Rectal smooth muscle tissue (tissue), 1 donor: ENCODE measurements around the gene EVL.

Source experiments
- H3K27ac ChIP-seq: one replicate; pipeline ENCODE4 v1.7.0; 2013; ENCODE audit warnings: low read depth, low read length, inconsistent platforms
- H3K27me3 ChIP-seq: one replicate; pipeline ENCODE4 v1.7.0; 2013; ENCODE audit warnings: low read length; ENCODE audit not compliant: control insufficient read depth, insufficient read depth
- H3K36me3 ChIP-seq: one replicate; pipeline ENCODE4 v1.7.0; 2013; ENCODE audit warnings: low read length; ENCODE audit not compliant: control insufficient read depth, insufficient read depth
- H3K4me1 ChIP-seq: one replicate; pipeline ENCODE4 v1.7.0; 2013; ENCODE audit warnings: low read length; ENCODE audit not compliant: control insufficient read depth, insufficient read depth
- H3K4me3 ChIP-seq: one replicate; pipeline ENCODE4 v1.7.0; 2013; ENCODE audit warnings: low read length
- H3K9ac ChIP-seq: one replicate; pipeline ENCODE4 v1.7.0; 2013; ENCODE audit warnings: low read length

Gene EVL

DNA sequence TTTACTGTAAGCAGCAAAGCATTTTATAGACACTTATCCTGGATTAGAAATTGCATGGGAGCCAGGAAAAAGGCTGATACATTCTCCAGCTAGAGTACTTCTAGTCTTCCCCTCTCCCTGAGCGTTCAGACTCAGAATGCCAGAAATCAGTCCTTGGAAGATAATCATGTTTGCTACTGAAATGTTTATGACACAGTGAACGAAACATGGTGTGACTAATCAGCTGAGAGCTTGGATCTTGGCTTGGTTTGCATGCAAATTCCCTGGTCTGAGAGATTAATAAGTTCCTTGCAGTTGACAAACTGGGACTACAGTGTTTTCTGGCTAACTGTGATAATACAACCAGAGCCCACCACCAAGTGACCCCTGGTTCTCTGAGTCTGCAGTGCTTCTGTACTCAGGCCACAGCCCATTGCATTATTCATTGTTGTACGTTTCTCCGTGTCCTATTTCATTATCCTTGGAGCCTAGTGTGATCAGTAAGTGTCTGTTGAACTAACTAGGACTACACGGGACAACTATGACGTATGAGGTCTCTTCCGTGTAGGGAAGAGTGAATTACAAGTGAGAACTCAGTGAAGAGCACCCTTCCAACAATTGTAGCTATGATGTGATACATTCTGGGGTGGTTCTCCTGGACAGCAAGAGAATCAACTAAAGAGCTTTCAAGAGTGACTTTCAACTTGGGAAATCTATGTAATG, 34.6 kb upstream of the EVL start:
- Histone ChIP-seq H3K4me1 (peaks cover 6% of the 10 kb centered on the region), H3K9ac (no peak overlapping the region), H3K36me3 (no peaks in the 10 kb centered on the region), H3K27ac (no peak overlapping the region), H3K27me3 (no peaks in the 10 kb centered on the region), H3K4me3 (no peak overlapping the region)

DNA sequence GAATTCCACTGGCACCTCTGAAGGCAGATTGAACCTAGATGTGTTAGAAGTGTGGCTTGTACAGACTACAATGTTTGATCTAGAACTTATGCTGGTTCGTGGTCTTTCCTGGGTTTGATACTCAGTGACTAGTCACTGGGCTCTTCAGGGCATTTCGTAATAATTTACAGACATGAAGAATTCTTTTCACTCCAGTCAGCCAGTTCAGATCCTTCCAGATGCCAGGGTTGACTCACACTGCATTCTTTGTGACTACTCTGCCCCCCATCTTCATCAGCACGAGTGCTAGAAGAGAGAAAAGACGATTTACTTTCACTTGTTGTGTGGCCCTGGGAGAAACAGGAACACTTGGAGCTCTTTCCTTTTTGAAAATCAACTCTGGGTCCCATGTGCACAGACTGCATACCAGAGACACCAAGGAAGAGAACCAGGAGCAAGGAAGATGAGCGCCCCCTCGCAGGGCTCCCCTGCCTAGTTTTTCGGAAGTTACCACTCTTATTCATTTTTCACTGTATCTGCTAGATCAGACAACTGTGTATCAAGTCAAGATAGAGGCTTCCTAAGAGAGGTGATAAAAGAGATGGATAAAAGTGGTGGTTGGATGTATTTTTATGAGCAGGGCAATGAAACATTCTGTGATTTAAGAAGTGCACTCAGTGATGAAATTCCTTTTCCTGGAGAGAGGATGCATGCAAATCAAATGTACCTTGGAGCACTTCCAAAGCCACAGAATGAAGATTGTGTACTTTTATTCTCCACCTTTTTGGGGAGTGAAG, 33.5 kb upstream of the EVL start:
- H3K9ac ChIP-seq, result no peak overlapping the region
- peak overlapping the region; percentile 28 for H3K27ac ChIP-seq
- H3K4me3 ChIP-seq, result peak overlapping the region; percentile 19

DNA sequence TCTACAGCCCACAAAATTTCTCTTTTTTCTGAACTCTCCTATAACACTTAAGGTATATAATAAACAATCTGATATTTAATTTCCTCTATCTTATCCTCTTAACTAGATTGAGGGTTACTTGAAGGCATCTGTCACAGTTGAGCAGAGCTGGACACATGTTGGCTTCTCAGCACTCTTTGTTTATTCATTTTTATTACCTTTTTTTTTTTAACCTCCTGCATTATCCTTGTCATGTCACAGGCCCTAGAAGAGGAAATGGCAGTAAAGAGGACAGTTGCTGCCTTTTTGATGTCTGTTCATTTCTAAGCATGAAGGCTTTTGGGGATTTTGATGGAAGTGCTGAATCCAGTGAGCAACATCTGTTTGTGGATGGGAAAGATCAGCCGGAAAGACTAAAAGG, 32.5 kb upstream of the EVL start:
- no peaks in the 10 kb centered on the region for H3K36me3 ChIP-seq
- no peaks in the 10 kb centered on the region for H3K27me3 ChIP-seq
- no peak overlapping the region for H3K9ac ChIP-seq
- H3K4me3 ChIP-seq, result no peak overlapping the region
- no peak overlapping the region for H3K27ac ChIP-seq
- peaks cover 6% of the 10 kb centered on the region for H3K4me1 ChIP-seq

More for the DNA sequence above, 33.5 kb upstream of the EVL start:
- Histone ChIP-seq H3K4me1 (peaks cover 6% of the 10 kb centered on the region), H3K27me3 (no peaks in the 10 kb centered on the region), H3K36me3 (no peaks in the 10 kb centered on the region)

DNA sequence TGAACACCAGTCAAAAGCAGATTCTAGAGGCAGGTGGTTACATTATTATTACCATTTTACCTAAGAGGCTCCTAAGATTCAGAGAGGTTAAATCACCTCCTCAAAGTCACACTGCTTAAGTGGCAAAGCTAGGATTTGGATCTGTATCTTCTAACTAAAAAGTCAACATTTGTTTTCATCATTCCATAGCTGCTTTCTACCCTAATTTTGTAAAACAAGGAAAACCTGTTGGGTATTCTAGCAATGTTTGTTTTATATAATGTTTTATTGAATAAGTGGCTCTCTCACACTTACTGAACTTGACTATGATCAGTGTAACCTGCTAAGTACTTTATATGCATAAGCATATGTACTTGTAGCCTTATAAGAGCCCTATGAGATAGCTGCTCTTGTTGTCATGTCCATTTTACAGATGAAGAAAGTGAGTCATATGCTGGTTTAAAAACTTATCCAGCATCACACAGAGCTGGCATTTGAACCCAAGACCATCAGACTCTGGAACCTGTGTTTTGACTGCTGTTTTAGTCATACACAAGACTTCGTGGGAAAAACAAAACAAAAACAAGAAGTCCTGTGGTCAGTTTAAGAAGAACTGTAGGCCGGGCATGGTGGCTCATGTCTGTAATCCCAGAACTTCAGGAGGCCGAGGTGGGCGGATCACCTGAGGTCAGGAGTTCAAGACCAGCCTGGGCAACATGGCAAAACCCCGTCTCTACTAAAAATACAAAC, 31.7 kb upstream of the EVL start:
- Histone ChIP-seq H3K4me1 (peaks cover 6% of the 10 kb centered on the region), H3K9ac (no peak overlapping the region), H3K27me3 (no peaks in the 10 kb centered on the region), H3K36me3 (no peaks in the 10 kb centered on the region), H3K4me3 (no peak overlapping the region), H3K27ac (no peak overlapping the region)

DNA sequence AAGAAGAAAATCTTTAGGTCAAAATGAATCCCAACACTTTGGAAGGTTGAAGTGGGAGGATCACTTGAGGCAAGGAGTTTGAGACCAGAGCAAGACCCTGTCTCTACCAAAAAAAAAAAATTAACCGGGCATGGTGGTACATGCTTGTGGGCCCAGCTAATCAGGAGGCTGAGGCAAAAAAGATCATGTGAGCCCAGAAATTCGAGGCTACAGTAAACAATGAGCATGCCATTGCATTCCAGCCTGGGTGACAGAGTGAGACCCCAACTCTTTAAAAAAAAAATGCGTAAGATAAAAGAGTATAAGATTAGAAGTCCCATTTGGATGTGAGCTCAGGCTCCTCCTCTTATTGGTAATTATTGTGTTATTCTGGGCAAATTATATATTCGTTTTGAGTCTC, 30.8 kb upstream of the EVL start:
- no peak overlapping the region for H3K4me3 ChIP-seq
- peaks cover 6% of the 10 kb centered on the region for H3K4me1 ChIP-seq

DNA sequence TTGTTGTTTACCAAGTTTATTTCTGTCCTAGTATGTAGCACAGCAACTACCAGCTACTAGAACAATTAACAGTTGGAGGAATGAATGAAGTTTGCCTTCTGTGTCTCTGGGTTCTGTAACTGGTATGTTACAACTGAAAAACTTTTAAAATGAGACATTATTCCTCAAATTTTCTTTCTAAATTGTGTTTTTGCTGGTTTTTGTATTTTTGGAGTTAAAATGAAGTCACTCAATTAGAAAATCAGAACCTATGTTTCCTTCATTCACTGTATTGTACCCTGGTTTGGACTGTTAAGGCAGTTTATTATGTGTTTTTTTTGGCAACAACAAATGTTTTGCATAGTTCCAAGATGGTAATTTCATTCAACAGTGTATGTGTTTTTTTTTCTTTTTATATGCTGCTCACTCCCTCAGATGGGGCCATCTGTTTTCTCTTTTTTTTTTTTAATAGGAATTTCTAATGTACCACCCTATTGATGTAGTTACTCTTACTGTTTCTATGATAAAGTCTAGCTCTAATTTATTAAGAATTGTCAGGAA, 30.2 kb upstream of the EVL start:
- no peak overlapping the region for H3K9ac ChIP-seq
- H3K27me3 ChIP-seq, result no peaks in the 10 kb centered on the region
- no peak overlapping the region for H3K27ac ChIP-seq
- no peaks in the 10 kb centered on the region for H3K36me3 ChIP-seq
- peaks cover 6% of the 10 kb centered on the region for H3K4me1 ChIP-seq
- H3K4me3 ChIP-seq, result no peak overlapping the region

More for the DNA sequence above, 30.8 kb upstream of the EVL start:
- H3K27ac ChIP-seq, result no peak overlapping the region
- H3K27me3 ChIP-seq, result no peaks in the 10 kb centered on the region
- no peak overlapping the region for H3K9ac ChIP-seq
- no peaks in the 10 kb centered on the region for H3K36me3 ChIP-seq

DNA sequence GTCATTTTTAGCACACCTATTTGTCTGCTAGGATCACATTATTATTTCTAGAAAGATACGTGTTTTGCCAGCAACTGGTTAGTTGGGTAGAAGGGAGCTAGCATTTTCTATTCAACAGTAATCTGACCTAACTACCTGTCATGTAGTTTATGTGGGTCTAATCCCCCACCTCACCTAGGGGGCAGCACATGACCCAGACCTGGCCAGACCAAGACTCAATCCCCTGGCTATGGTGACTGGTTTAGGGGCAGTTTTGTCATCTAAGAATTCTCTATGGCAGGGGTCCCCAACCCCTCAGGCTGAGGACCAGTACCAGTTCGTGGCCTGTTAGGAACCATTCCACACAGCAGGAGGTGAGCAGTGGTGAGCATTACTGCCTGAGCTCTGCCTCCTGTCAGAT, 29.5 kb upstream of the EVL start:
- peaks cover 5% of the 10 kb centered on the region for H3K4me1 ChIP-seq
- no peak overlapping the region for H3K4me3 ChIP-seq
- no peaks in the 10 kb centered on the region for H3K27me3 ChIP-seq
- H3K9ac ChIP-seq, result no peak overlapping the region
- no peak overlapping the region for H3K27ac ChIP-seq
- no peaks in the 10 kb centered on the region for H3K36me3 ChIP-seq

DNA sequence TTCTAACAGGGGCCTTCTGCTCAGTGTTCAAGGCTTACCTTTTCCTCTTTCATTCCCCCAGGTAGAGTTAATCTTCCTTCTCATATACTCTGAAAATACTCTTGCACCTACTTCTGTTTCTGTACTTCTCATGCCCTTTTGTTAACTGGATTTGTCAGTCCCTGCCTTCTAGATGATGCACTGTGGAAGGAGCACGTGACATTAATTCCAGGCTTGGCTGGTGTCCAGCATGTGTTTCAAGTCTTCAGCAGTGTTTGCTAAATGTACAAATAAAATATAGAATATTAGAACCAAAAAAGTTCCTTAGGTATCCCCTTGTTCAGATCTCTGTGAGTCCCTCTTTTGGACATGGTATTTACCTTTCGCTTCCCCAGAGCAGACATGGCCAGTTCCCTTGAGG, 27.9 kb upstream of the EVL start:
- Histone ChIP-seq H3K9ac (no peak overlapping the region), H3K4me1 (no peaks in the 10 kb centered on the region), H3K4me3 (no peak overlapping the region), H3K27ac (no peak overlapping the region), H3K36me3 (no peaks in the 10 kb centered on the region), H3K27me3 (no peaks in the 10 kb centered on the region)

DNA sequence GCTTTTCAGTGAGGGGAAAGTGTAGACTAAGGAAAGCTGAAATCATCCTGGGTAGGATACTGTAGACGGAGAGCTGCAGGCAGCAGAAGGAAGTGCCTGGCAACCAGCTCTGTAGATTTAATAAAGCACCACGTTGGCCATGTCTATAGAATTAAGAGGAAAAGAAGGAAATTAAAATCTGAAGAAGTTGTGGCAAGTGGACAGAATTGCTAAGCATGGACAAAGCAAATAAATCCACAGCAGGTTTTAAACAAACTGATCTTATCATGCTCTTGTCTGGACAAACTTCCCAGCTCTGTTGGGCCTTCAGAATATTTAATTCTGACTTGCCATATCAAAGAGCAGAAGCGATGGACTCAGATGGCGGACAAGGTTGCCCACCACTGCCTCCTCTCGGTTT, 27.2 kb upstream of the EVL start:
- H3K27me3 ChIP-seq, result no peaks in the 10 kb centered on the region
- no peak overlapping the region for H3K4me3 ChIP-seq
- H3K36me3 ChIP-seq, result no peaks in the 10 kb centered on the region
- no peak overlapping the region for H3K9ac ChIP-seq
- H3K4me1 ChIP-seq, result no peaks in the 10 kb centered on the region
- H3K27ac ChIP-seq, result no peak overlapping the region

DNA sequence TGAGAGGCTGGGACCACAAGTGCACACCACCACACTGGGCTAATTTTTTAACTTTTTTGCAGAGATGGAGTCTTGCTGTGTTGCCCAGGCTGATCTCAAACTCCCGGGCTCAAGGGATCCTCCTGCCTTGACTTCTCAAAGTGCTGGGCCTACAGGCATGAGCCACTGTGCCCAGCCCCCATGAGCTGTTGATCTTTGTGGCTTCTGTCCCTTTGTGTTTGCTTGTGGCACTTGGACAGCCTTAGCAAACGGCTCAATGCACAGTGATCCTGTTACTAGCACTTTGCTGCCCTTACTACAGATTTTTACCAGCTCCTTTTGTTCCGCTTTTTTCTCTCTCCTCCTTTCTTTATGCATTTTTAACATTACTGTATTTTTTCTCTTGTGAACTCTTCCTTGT, 25.3 kb upstream of the EVL start:
- Histone ChIP-seq H3K36me3 (no peaks in the 10 kb centered on the region), H3K4me3 (no peak overlapping the region), H3K9ac (no peak overlapping the region), H3K4me1 (no peaks in the 10 kb centered on the region), H3K27me3 (no peaks in the 10 kb centered on the region), H3K27ac (no peak overlapping the region)

DNA sequence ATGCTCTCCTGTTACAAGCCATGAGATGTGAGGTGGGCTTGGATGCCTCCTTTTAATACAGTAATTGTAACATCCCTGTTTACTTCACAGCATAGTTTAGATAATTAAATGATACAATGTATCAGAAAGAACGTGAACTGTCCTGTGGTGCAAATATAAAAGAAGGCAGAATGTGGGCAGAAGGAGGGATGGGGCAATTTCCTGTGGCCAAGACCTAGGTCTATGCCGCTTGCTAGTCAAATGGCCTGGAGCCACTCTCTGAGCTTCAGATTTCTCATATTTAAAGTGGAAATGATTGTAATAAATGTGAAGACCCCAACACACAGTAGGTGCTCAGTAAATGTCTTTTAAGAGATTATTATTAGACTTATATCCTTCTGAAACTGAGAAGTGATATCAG, 24.0 kb upstream of the EVL start:
- H3K27ac ChIP-seq, result no peak overlapping the region
- H3K4me3 ChIP-seq, result no peak overlapping the region
- H3K9ac ChIP-seq, result no peak overlapping the region
- no peaks in the 10 kb centered on the region for H3K4me1 ChIP-seq
- no peaks in the 10 kb centered on the region for H3K36me3 ChIP-seq
- H3K27me3 ChIP-seq, result no peaks in the 10 kb centered on the region

DNA sequence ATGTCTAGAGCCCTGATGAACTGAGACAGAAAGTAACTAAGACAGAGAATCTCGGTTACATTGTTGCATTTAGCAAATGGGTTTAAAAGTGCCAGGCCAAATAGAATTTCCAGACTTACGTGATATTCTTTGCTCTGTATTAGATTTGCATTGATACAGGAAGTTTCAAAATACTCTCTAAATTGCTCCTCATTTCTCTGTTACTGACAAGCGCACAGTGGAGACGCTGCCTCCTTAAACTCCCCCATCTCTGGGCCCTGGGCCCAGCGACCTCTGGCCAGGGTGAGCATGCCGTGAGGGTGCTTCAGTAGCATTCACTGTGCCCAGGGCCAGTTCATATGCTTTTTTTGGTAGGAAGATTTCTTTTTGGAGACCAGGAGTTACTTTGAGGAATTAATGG, 22.9 kb upstream of the EVL start:
- no peak overlapping the region for H3K9ac ChIP-seq

More for the DNA sequence above, 22.9 kb upstream of the EVL start:
- Histone ChIP-seq H3K27me3 (no peaks in the 10 kb centered on the region), H3K36me3 (no peaks in the 10 kb centered on the region), H3K4me1 (no peaks in the 10 kb centered on the region), H3K4me3 (no peak overlapping the region), H3K27ac (no peak overlapping the region)
